Heart left ventricle (tissue), 16 donors: ENCODE results near the gene KPTN. TPM values are rescaled to one million over a fixed set of nuclear protein-coding genes. Genes with fewer than 3 reads are reported as not detected.

Experiments used
- ATAC-seq, 4 donors: fragments of 200-7000 bp; cut with Tn5 transposase; one replicate each; pipeline ENCODE4 v1.9.1; 2020 to 2022; ENCODE audit warnings: moderate library complexity in 4 of 4, mild to moderate bottlenecking in 3 of 4, moderate number of reproducible peaks in 1 of 4
- DNase-seq, 5 donors: peaks; one replicate each; pipeline ENCODE4 v3.0.0-alpha.2; 2020
- H3K27ac ChIP-seq, 12 donors: fragments of 200-600 bp; sonication (generic) in 4 of 12; one replicate each; pipeline versions ENCODE4 v1.5.0 to v1.8.0; 2016 to 2022; ENCODE audit warnings: mild to moderate bottlenecking in 2 of 12
- H3K27me3 ChIP-seq, 9 donors: fragments of 200-600 bp; sonication (generic) in 2 of 9; one replicate each; pipeline versions ENCODE4 v1.5.1 to v1.8.0; 2016 to 2022; ENCODE audit warnings: mild to moderate bottlenecking in 3 of 9
- H3K36me3 ChIP-seq, 9 donors: fragments of 200-600 bp; sonication (generic) in 2 of 9; one replicate each; pipeline versions ENCODE4 v1.5.0 to v1.8.0; 2018 to 2022; ENCODE audit warnings: mild to moderate bottlenecking in 2 of 9
- H3K4me1 ChIP-seq, 12 donors: fragments of 200-600 bp; sonication (generic) in 4 of 12; one replicate each; pipeline versions ENCODE4 v1.5.0 to v1.8.0; 2016 to 2022; ENCODE audit warnings: mild to moderate bottlenecking in 3 of 12
- H3K4me3 ChIP-seq, 12 donors: fragments of 200-600 bp; sonication (generic) in 4 of 12; one replicate each; pipeline versions ENCODE4 v1.5.0 to v1.8.0; 2017 to 2022; ENCODE audit warnings: mild to moderate bottlenecking in 9 of 12, moderate library complexity in 4 of 12
- H3K9me3 ChIP-seq, 12 donors: fragments of 200-600 bp; sonication (generic) in 4 of 12; one replicate each; pipeline versions ENCODE4 v1.5.0 to v1.8.0; 2016 to 2022; ENCODE audit warnings: mild to moderate bottlenecking in 1 of 12
- POLR2A ChIP-seq, 2 donors: fragments of 450-650 bp; IDR thresholded peaks; one replicate each; pipeline ENCODE4 v1.6.1; 2017; ENCODE audit warnings: antibody characterized with exemption in 2 of 2, mild to moderate bottlenecking in 2 of 2, moderate library complexity in 2 of 2
- WGBS, 4 donors: extraction: QIAGEN DNeasy Blood & Tissue Kit in 2 of 4; methylation state at CpG; one replicate each; pipeline versions ENCODE4 v1.1.5 to v1.1.7; 2013 to 2018; 5-methylcytosine and 5-hydroxymethylcytosine counted together
- intact Hi-C, 10 donors: fragments of 100-400 bp; cut with DNase I; formaldehyde crosslinking; loops; one replicate each; pipeline versions ENCODE4 v1.11.1 to v1.14.2; 2022
- polyA plus RNA-seq, 2 donors: library from polyadenylated mRNA; stranded (reverse); fragments of 200-250 nt; gene quantifications; one replicate each; pipeline ENCODE4 v1.2.3, GENCODE V29; 2013
- total RNA-seq, 9 donors: library from RNA; depleted of rRNA in 2 of 9; stranded (reverse); fragments of >200 nt in 2 of 9; fragmentation: NEBNext Ultra II Directional in 3 of 9; extraction: Animal tissue kit (Norgen Biotek cat#: 25700) in 3 of 9; gene quantifications; one replicate each; pipeline versions ENCODE4 v1.1.0 to v1.2.4, GENCODE V29; 2016 to 2023
- TF ChIP-seq, protein P1 (sequence below), 12 donors: fragments of 200-600 bp; sonication (generic) in 4 of 12; IDR thresholded peaks; one replicate each; pipeline versions ENCODE4 v1.5.0 to v1.8.0; 2018 to 2022; ENCODE audit warnings: antibody characterized with exemption in 12 of 12, mild to moderate bottlenecking in 5 of 12
- donor health status: ischemic (EF 13 %, LVEDD 7.1; RV severe dilation, severe dysfunction).
- donor health status: healthy with polysubstance abuse.
- donor health status: DM: no; HTN: yes; CAD: no.
- donor health status: DM: no; HTN: no; CAD: no.
- donor health status: ischemic (EF 25% LVEDD 6.9; RV normal size, moderate dysfunction).
- donor health status: ischemic (EF 25% LVEDD 5.7; RV mildly dilated, moderate dysfunction).
- donor health status: healthy.
- donor health status: DM: yes; HTN: yes; CAD: no.
- donor health status: ischemic (EF 35%, LVEDD 5.7; RV mildly dilated, moderate dysfunction).
- donor health status: nonischemic (EF 11% LVEDD 7.7; RV severe dilation, severe dysfunction).
- donor health status: DM: yes; HTN: yes; CAD: no.
- donor health status: PGD.
- donor health status: ischemic (EF 29% LVEDD 5.4; RV normal size, mild dysfunction).
- donor health status: nonischemic (EF 23%, LVEDD 6.1; RV moderate dilation, normal function).

The KPTN gene
- total and polyA plus RNA-seq, 11 donors = 3.2 to 15.8 (median 7.8) TPM

DNA sequence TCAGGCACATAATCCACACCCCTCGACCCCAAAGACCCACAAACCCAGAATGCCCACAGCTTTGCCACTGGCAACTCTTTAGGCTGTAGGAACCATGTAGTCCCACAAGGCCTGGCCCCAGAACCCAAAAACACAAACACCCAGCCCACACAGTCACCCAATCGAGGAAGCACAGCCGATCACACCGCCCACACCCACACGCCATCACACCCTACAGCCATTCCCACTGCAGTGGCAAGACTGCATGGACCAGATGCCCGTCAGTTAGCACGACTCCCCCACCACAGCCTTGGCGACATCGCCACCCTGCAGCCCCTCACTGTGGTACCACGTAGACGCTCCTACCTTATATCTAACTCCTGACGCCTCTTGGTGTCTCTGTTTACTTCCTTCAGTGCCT is 40.7 kb downstream of the KPTN start:
- DNase-seq = peak in 1 of 5 donors; percentile 17
- Histone ChIP-seq H3K4me3 (no peak overlapping the region), H3K27me3 (peaks cover 43 to 82% (median 67%) of the 10 kb centered on the region in 9 donors), H3K4me1 (peaks cover 0 to 32% (median 6%) of the 10 kb centered on the region in 12 donors), H3K9me3 (no peaks in the 10 kb centered on the region), H3K36me3 (no peaks in the 10 kb centered on the region), H3K27ac (no peak overlapping the region)
- TF ChIP-seq, protein P1, sequence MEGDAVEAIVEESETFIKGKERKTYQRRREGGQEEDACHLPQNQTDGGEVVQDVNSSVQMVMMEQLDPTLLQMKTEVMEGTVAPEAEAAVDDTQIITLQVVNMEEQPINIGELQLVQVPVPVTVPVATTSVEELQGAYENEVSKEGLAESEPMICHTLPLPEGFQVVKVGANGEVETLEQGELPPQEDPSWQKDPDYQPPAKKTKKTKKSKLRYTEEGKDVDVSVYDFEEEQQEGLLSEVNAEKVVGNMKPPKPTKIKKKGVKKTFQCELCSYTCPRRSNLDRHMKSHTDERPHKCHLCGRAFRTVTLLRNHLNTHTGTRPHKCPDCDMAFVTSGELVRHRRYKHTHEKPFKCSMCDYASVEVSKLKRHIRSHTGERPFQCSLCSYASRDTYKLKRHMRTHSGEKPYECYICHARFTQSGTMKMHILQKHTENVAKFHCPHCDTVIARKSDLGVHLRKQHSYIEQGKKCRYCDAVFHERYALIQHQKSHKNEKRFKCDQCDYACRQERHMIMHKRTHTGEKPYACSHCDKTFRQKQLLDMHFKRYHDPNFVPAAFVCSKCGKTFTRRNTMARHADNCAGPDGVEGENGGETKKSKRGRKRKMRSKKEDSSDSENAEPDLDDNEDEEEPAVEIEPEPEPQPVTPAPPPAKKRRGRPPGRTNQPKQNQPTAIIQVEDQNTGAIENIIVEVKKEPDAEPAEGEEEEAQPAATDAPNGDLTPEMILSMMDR (IDR thresholded peaks at IDR 0.05) = no peak
- TF ChIP-seq POLR2A (IDR thresholded peaks at IDR 0.05) = no peak
- ATAC-seq = no peak
- intact Hi-C loops = no loop called here
- WGBS, 4 donors = 65 to 68% (median 67%) methylated on average over 12 of the region's 12 CpGs

DNA sequence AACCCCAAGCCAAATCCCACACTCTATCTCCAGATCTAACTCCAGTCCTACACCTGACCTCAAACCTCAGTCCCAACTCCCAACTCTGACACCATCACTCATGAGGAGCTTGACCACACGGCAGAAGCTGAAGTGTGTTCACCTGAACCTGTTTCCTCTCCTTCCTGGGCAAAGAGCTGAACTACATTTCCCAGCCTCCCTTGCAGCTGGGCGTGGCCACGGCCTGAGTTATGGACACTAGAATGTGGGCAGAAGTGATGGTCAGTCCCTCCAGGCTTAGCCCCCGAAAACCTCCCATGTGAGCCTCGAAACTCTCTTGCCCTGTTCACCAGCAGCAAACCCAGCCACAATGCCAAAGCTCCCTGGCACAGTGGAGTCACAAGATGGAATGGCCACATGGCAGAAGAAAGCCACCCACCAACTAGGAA is 45.2 kb downstream of the KPTN start:
- ATAC-seq (no peak), DNase-seq (peak in 1 of 5 donors; percentile 12)
- Histone ChIP-seq H3K36me3 (no peaks in the 10 kb centered on the region), H3K27me3 (peaks cover 3 to 76% (median 35%) of the 10 kb centered on the region in 9 donors), H3K4me3 (no peak overlapping the region), H3K27ac (no peak overlapping the region), H3K9me3 (no peaks in the 10 kb centered on the region), H3K4me1 (peaks cover 0 to 3% (median 0%) of the 10 kb centered on the region in 12 donors)
- 25 to 36% (median 30%) methylated on average over 4 to 5 of the region's 5 CpGs for WGBS, 4 donors
- TF ChIP-seq, protein P1 (IDR thresholded peaks at IDR 0.05) = no peak
- no peak for TF ChIP-seq POLR2A (IDR thresholded peaks at IDR 0.05)
- intact Hi-C loops = loop anchor here in 6 of 10 donors (5.0 to 10.0 kb wide), 3 partner anchors 78 to 258 kb away; partner anchors contain the start of genes NAPA (in 4 of the 6) and BICRA (in 1 of the 6)

DNA sequence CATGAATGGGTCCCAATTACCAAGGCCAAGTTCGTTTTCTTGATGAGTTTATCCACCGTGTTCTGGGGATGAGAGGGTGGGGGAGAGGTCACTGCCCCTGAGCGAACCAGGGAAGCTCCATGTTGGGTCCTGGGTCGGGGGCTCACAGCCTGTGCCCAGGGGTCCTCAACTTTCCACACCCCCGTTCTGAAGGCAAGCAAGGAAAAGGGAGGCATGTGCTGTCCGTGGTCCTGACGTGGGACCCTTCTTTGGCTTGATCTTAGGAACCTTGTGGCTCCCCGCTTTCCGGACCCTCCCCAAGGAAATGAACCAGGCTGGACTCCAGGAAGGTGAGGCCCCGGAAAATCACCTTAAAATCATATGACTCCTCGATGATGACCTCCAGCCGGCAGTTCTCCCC is 46.5 kb downstream of the KPTN start:
- no peak overlapping the region for H3K4me3 ChIP-seq
- DNase-seq = peak in 1 of 5 donors; percentile 38
- H3K9me3 ChIP-seq = no peaks in the 10 kb centered on the region
- intact Hi-C loops = loop anchor here (2.0 to 10.0 kb wide), 7 partner anchors 77 to 261 kb away; partner anchors contain the start of genes NAPA (in 5 of the 10) and BICRA (in 1 of the 10)
- H3K4me1 ChIP-seq = peaks cover 0 to 3% (median 0%) of the 10 kb centered on the region in 12 donors
- H3K36me3 ChIP-seq = no peaks in the 10 kb centered on the region
- ATAC-seq = no peak
- no peak overlapping the region for H3K27ac ChIP-seq
- 33 to 39% (median 35%) methylated on average over 11 to 12 of the region's 12 CpGs for WGBS, 4 donors
- H3K27me3 ChIP-seq = peaks cover 0 to 76% (median 30%) of the 10 kb centered on the region in 9 donors
- TF ChIP-seq, protein P1 (IDR thresholded peaks at IDR 0.05) = no peak
- no peak for TF ChIP-seq POLR2A (IDR thresholded peaks at IDR 0.05)

DNA sequence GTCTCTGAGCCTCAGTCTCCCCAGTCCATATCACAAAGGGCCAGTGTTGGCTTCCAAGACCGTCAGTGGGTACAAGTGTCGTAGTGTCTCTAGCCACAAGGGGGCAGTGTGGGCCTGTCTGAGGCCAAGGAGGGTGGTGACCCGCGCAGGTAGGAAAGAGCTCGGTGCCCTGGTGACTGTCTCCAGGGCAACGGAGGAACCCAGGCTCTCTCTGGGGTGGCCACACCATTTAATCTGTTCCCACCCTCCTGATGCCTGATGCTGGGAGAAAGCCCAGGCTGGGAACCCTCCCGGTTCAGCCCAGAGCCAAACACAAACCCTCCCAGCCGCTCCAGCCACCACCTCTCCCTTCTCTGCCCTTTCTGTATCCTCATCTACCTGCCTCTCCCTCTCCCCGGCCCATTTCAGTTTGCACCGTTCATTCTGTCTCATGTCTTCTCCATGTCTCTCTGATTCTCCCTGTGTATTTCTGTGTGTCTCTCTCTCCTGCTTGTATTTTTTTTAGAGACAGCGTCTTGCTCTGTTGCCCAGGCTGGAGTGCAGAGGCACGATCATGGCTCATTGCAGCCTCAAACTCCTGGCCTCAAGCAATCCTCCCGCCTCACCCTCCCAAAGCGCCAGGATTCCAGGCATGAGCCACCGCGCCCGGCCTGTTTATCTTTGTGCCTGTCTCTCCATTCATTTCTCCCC is 47.2 kb downstream of the KPTN start:
- Histone ChIP-seq H3K27me3 (peaks cover 0 to 76% (median 30%) of the 10 kb centered on the region in 9 donors), H3K36me3 (no peaks in the 10 kb centered on the region)
- 32 to 35% (median 33%) methylated on average over 17 of the region's 17 CpGs for WGBS, 4 donors

More for the DNA sequence above, 47.2 kb downstream of the KPTN start:
- ATAC-seq (peak; percentile 74 to 93 (median 90)), DNase-seq (peak; percentile 64 to 83 (median 75))
- H3K9me3 ChIP-seq = no peaks in the 10 kb centered on the region
- H3K4me1 ChIP-seq = peaks cover 0 to 3% (median 0%) of the 10 kb centered on the region in 12 donors
- intact Hi-C loops = loop anchor here (1.0 to 10.0 kb wide), 9 partner anchors 78 to 270 kb away; partner anchors contain the start of genes NAPA (in 5 of the 10) and BICRA (in 1 of the 10)
- peak in 1 of 2 donors; percentile 16 for TF ChIP-seq POLR2A (IDR thresholded peaks at IDR 0.05)
- TF ChIP-seq, protein P1 (IDR thresholded peaks at IDR 0.05) = peak; percentile 76 to 94 (median 85)
- H3K27ac ChIP-seq = no peak overlapping the region
- H3K4me3 ChIP-seq = no peak overlapping the region
